GM23248 (cell line): ENCODE results near the gene NF1.

Source experiments
- EZH2 ChIP-seq: fragments of 200-600 bp; sonication (generic); IDR thresholded peaks from 2 replicates; pipeline ENCODE4 v1.6.1; 2018; ENCODE audit warnings: antibody characterized with exemption, mild to moderate bottlenecking; ENCODE audit not compliant: insufficient read depth, poor library complexity, severe bottlenecking
- EZH2phosphoT487 ChIP-seq: fragments of 200-600 bp; sonication (generic); IDR thresholded peaks from 2 replicates; pipeline ENCODE4 v1.6.1; 2018; ENCODE audit warnings: antibody characterized with exemption, moderate library complexity, mild to moderate bottlenecking, low read depth; ENCODE audit not compliant: insufficient read depth

DNA sequence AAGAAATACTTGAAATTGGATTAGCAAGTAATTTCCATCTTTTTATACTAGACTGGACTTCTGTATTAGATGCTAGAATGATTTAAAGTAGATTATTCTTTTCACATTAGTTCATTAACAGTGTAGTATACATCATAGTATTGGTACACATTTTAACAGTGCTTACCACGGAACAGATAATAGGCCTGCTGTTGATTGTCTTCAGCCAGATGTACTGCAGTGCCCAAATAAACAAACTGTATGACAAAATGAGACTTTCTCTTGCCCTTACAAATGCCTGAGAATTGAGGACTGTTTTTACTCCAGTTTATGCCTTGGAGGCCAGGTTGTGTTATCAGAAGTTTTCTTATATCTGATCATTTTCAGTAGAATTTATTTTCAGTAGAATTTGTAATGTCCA, 226.0 kb downstream of the NF1 start:
- TF ChIP-seq EZH2phosphoT487 = no peak
- no peak for TF ChIP-seq EZH2
